PC-9 (cell line): ENCODE measurements around the gene AAK1.
"Not testable (repeated sequence)": the region's sequence is repeated elsewhere in the genome, so short reads cannot be mapped to it uniquely, and the experiment has no call there.

Experiments
- EZH2 ChIP-seq: fragments of 200-600 bp; sonication (generic); IDR thresholded peaks from 2 replicates; pipeline ENCODE4 v1.8.0; 2017; ENCODE audit warnings: antibody characterized with exemption, low read depth
- TF ChIP-seq, protein P1 (sequence below): fragments of 200-600 bp; sonication (generic); conservative IDR thresholded peaks from 2 replicates; pipeline ENCODE4 v1.6.1; 2017; ENCODE audit warnings: mixed run types, antibody characterized with exemption, mild to moderate bottlenecking, moderate library complexity

DNA sequence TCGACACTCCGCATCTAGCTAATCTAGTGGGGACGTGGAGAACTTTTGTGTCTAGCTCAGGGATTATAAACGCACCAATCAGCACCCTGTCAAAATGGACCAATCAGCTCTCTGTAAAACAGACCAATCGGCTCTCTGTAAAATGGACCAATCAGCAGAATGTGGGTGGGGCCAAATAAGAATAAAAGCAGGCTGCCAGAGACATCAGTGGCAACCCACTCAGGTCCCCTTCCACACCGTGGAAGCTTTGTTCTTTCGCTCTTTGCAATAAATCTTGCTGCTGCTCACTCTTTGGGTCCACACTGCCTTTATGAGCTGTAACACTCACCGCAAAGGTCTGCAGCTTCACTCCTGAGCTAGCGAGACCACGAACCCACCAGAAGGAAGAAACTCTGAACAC lies 20.7 kb downstream of the AAK1 start:
- TF ChIP-seq, protein P1, sequence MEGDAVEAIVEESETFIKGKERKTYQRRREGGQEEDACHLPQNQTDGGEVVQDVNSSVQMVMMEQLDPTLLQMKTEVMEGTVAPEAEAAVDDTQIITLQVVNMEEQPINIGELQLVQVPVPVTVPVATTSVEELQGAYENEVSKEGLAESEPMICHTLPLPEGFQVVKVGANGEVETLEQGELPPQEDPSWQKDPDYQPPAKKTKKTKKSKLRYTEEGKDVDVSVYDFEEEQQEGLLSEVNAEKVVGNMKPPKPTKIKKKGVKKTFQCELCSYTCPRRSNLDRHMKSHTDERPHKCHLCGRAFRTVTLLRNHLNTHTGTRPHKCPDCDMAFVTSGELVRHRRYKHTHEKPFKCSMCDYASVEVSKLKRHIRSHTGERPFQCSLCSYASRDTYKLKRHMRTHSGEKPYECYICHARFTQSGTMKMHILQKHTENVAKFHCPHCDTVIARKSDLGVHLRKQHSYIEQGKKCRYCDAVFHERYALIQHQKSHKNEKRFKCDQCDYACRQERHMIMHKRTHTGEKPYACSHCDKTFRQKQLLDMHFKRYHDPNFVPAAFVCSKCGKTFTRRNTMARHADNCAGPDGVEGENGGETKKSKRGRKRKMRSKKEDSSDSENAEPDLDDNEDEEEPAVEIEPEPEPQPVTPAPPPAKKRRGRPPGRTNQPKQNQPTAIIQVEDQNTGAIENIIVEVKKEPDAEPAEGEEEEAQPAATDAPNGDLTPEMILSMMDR, result not testable (repeated sequence)
- not testable (repeated sequence) for TF ChIP-seq EZH2
